Endodermal cell (in vitro differentiated cells): ENCODE data around the gene WDR91. TPM values are rescaled to one million over a fixed set of nuclear protein-coding genes. Genes with fewer than 3 reads are reported as not detected.

ENCODE experiments used
- DNase-seq: peaks from one replicate; pipeline ENCODE4 v3.0.0-alpha.2; 2017
- H3K27ac ChIP-seq: 2 replicates; pipeline ENCODE4 v1.5.1; 2013; ENCODE audit warnings: mild to moderate bottlenecking, low read depth, low read length, moderate library complexity
- H3K27me3 ChIP-seq: 2 replicates; pipeline ENCODE4 v1.6.1; 2013; ENCODE audit warnings: mild to moderate bottlenecking, low read length, moderate library complexity; ENCODE audit not compliant: insufficient read depth, control insufficient read depth, poor library complexity, severe bottlenecking
- H3K36me3 ChIP-seq: 2 replicates; pipeline ENCODE4 v1.7.0; 2013; ENCODE audit warnings: mild to moderate bottlenecking, low read length, moderate library complexity; ENCODE audit not compliant: control insufficient read depth, insufficient read depth
- H3K4me1 ChIP-seq: one replicate; pipeline ENCODE4 v1.7.0; 2013; ENCODE audit warnings: low read length; ENCODE audit not compliant: control insufficient read depth, insufficient read depth
- H3K4me3 ChIP-seq: 2 replicates; pipeline ENCODE4 v1.5.1; 2013; ENCODE audit warnings: mild to moderate bottlenecking, low read length, moderate library complexity
- H3K9ac ChIP-seq: 2 replicates; pipeline ENCODE4 v1.6.1; 2013; ENCODE audit warnings: mild to moderate bottlenecking, low read length, moderate library complexity; ENCODE audit not compliant: poor library complexity, severe bottlenecking; ENCODE audit errors: extremely low read depth
- H3K9me3 ChIP-seq: 2 replicates; pipeline ENCODE4 v1.6.1; 2013; ENCODE audit warnings: mild to moderate bottlenecking, low read length, moderate library complexity; ENCODE audit not compliant: control insufficient read depth
- H3K27ac Mint-ChIP-seq: 2 replicates; pipeline ENCODE4 v1.8.0; 2020; ENCODE audit warnings: mixed read lengths
- H3K27me3 Mint-ChIP-seq: 2 replicates; pipeline ENCODE4 v1.8.0; 2021; ENCODE audit warnings: mild to moderate bottlenecking, mixed read lengths; ENCODE audit not compliant: insufficient read depth
- H3K36me3 Mint-ChIP-seq: 2 replicates; pipeline ENCODE4 v1.8.0; 2020; ENCODE audit warnings: low read depth, mixed read lengths
- H3K4me1 Mint-ChIP-seq: 2 replicates; pipeline ENCODE4 v1.8.0; 2020; ENCODE audit warnings: mixed read lengths
- H3K4me3 Mint-ChIP-seq: 2 replicates; pipeline ENCODE4 v1.8.0; 2020; ENCODE audit warnings: mild to moderate bottlenecking, moderate library complexity, mixed read lengths
- H3K9me3 Mint-ChIP-seq: 2 replicates; pipeline ENCODE4 v1.8.0; 2020; ENCODE audit warnings: mild to moderate bottlenecking, mixed read lengths
- WGBS, 2 experiments: methylation state at CpG; one replicate each; pipeline versions ENCODE4 v1.1.5 to v1.1.7; 2013; ENCODE audit warnings: missing lambda C conversion rate in 2 of 2, mixed read lengths in 1 of 2; ENCODE audit not compliant: insufficient coverage in 1 of 2, insufficient read length in 1 of 2; 5-methylcytosine and 5-hydroxymethylcytosine counted together
- total RNA-seq, 2 donors: library from RNA; stranded (reverse); fragmentation: NEBNext Ultra II Directional in 1 of 2; extraction: Animal tissue kit (Norgen Biotek cat#: 25700) in 1 of 2; gene quantifications; 2 replicates in 1 of 2; 3 replicates in 1 of 2; pipeline ENCODE4 v1.2.1, GENCODE V29; 2021
- TF ChIP-seq, protein P1 (sequence below): fragments of 200-600 bp; sonication (generic); conservative IDR thresholded peaks from 2 replicates; pipeline ENCODE4 v1.5.0; 2021; ENCODE audit warnings: antibody characterized with exemption, mild to moderate bottlenecking

WDR91 gene
- total RNA-seq, 2 donors from 2014 or later: 8.2 to 9.6 TPM

GRCh38 chr7:135189961-135190360 is 21.4 kb downstream of the WDR91 start:
- Histone ChIP-seq H3K27me3 (no peaks in the 10 kb centered on the region), H3K4me3 (no peak overlapping the region), H3K27ac (no peak overlapping the region), H3K9me3 (no peaks in the 10 kb centered on the region), H3K9ac (no peak overlapping the region), H3K4me1 (no peaks in the 10 kb centered on the region), H3K36me3 (peaks cover 22% of the 10 kb centered on the region)
- Mint-ChIP-seq H3K4me3 (no peak overlapping the region), H3K27me3 (no peaks in the 10 kb centered on the region), H3K36me3 (peaks cover 50% of the 10 kb centered on the region), H3K27ac (no peak overlapping the region), H3K9me3 (no peaks in the 10 kb centered on the region), H3K4me1 (no peaks in the 10 kb centered on the region)
- TF ChIP-seq, protein P1, sequence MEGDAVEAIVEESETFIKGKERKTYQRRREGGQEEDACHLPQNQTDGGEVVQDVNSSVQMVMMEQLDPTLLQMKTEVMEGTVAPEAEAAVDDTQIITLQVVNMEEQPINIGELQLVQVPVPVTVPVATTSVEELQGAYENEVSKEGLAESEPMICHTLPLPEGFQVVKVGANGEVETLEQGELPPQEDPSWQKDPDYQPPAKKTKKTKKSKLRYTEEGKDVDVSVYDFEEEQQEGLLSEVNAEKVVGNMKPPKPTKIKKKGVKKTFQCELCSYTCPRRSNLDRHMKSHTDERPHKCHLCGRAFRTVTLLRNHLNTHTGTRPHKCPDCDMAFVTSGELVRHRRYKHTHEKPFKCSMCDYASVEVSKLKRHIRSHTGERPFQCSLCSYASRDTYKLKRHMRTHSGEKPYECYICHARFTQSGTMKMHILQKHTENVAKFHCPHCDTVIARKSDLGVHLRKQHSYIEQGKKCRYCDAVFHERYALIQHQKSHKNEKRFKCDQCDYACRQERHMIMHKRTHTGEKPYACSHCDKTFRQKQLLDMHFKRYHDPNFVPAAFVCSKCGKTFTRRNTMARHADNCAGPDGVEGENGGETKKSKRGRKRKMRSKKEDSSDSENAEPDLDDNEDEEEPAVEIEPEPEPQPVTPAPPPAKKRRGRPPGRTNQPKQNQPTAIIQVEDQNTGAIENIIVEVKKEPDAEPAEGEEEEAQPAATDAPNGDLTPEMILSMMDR: no peak
- no peak for DNase-seq
- 94 to 100% methylated on average over 2 to 4 of the region's 4 CpGs for WGBS, 2 experiments

DNA sequence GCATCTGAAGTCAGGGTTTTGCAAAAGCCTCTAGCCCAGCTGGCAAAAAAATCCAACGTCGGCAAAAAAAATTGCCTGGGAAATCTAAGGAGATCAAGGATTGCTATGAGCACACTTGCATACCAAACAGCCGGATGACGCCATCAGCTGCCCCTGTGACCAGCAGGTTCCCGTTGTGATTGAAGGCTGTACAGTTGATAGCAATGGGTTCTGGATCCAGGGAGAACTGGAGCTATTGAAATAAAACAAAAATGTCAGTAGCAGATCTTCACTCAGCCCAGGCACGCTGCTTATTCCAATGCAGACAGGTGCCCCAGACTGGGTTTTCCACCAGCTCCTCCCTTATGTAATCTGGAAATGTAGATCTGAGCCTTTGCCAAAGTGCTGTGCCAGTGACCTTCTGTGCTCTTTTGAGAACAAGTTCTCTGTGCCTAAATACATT is 22.1 kb downstream of the WDR91 start:
- Histone ChIP-seq H3K27me3 (no peaks in the 10 kb centered on the region), H3K4me1 (no peaks in the 10 kb centered on the region), H3K27ac (no peak overlapping the region), H3K9ac (no peak overlapping the region), H3K36me3 (peaks cover 22% of the 10 kb centered on the region), H3K9me3 (no peaks in the 10 kb centered on the region), H3K4me3 (no peak overlapping the region)
- Mint-ChIP-seq H3K4me1 (no peaks in the 10 kb centered on the region), H3K27ac (no peak overlapping the region), H3K36me3 (peaks cover 50% of the 10 kb centered on the region), H3K27me3 (no peaks in the 10 kb centered on the region), H3K4me3 (no peak overlapping the region), H3K9me3 (no peaks in the 10 kb centered on the region)
- no peak for DNase-seq
- 93 to 100% methylated on average over 6 of the region's 6 CpGs for WGBS, 2 experiments
- TF ChIP-seq, protein P1: no peak

DNA sequence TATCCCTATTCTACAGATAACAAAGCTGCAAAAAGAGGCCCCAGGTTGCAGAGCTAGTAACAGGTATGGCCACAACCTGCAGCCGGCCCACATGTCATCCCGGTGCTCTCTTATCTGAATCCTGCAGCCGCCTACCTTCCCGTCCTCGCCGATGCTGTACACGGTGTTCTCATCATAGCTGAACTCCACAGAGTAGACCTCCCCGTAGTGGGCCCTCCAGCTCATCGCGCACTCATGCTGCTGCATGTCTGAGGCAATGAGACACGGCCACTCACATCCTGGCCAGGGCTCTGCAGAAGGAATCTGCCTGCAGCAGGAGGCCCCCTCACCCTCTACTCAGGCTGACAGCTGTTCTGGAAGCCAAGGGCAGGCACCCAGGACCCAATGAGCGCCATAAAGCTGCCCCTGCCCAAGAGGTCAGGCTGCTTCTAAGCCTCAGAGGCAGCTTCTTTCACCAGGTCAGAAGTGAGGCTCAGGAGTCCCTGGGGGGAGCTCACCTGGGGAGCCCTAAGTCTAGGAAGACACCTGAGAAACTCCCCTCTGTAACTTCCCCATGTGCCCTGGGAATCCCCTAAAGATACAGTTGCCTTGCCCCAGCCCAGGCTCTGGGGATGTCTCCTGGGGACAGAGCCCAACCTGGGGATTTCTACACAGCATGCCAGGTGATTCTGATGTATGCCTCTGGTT is 22.9 kb downstream of the WDR91 start:
- Histone ChIP-seq H3K9ac (no peak overlapping the region), H3K27ac (no peak overlapping the region), H3K4me1 (no peaks in the 10 kb centered on the region), H3K4me3 (no peak overlapping the region), H3K36me3 (peaks cover 27% of the 10 kb centered on the region), H3K27me3 (no peaks in the 10 kb centered on the region), H3K9me3 (peaks cover 5% of the 10 kb centered on the region)
- TF ChIP-seq, protein P1: no peak
- Mint-ChIP-seq H3K27me3 (no peaks in the 10 kb centered on the region), H3K9me3 (no peaks in the 10 kb centered on the region), H3K27ac (no peak overlapping the region), H3K36me3 (peaks cover 50% of the 10 kb centered on the region), H3K4me3 (no peak overlapping the region), H3K4me1 (no peaks in the 10 kb centered on the region)
- 95 to 99% methylated on average over 7 to 12 of the region's 12 CpGs for whole genome bisulfite sequencing, 2 experiments
- DNase-seq: no peak
